AG04449 (cell line): ENCODE data around the gene SMARCA2.

Source experiments
- CTCF ChIA-PET: fragments of 350-600 bp; formaldehyde crosslinking; extraction: SDS; loops from one replicate; lab custom pipeline; 2021; ENCODE audit warnings: antibody characterized with exemption; lab: Yijun Ruan, JAX
- POLR2A ChIA-PET: fragments of 400-600, 350-600 bp; formaldehyde crosslinking; extraction: SDS; loops from one replicate; lab custom pipeline; 2020; ENCODE audit warnings: antibody characterized with exemption, inconsistent platforms; lab: Yijun Ruan, JAX
- DNase-seq: peaks from one replicate; pipeline ENCODE4 v3.0.0-alpha.2; 2010; ENCODE audit warnings: low read depth, low spot score
- H3K4me3 ChIP-seq: 2 replicates; pipeline ENCODE4 v1.5.1; 2011; ENCODE audit warnings: low read depth, mild to moderate bottlenecking, control low read depth, low read length
- CTCF ChIP-seq: IDR thresholded peaks from one replicate; pipeline ENCODE4 v1.5.1; 2011; ENCODE audit warnings: mild to moderate bottlenecking, moderate library complexity, low read length, control low read depth, inconsistent platforms; ENCODE audit not compliant: insufficient read depth; ENCODE audit errors: missing control alignments

The SMARCA2 gene

GRCh38 chr9:2039294-2040180 is 24.4 kb downstream of the SMARCA2 start:
- CTCF ChIA-PET = interaction anchor here (1.5 kb wide), 1 partner anchor 14 kb away, joined by 4 read pairs; no protein-coding TSS in a partner anchor
- no peak for TF ChIP-seq CTCF
- POLR2A ChIA-PET = no interaction called here
- no peak for DNase-seq
- H3K4me3 ChIP-seq = no peak overlapping the region

GRCh38 chr9:2040828-2041227 is 25.7 kb downstream of the SMARCA2 start:
- no peak overlapping the region for H3K4me3 ChIP-seq
- ChIA-PET POLR2A (no interaction called here), CTCF (no interaction called here)
- no peak for DNase-seq
- TF ChIP-seq CTCF = no peak

GRCh38 chr9:2041736-2042135 is 26.6 kb downstream of the SMARCA2 start:
- no peak for DNase-seq
- POLR2A ChIA-PET = no interaction called here
- no peak overlapping the region for H3K4me3 ChIP-seq
- CTCF ChIA-PET = no interaction called here
- no peak for TF ChIP-seq CTCF

- POLR2A ChIA-PET = no interaction called here
- TF ChIP-seq CTCF = no peak
- no peak for DNase-seq
- CTCF ChIA-PET = interaction anchor here (1.3 to 1.7 kb wide), 2 partner anchors 10 to 44 kb away, joined by 3 to 4 read pairs; no protein-coding TSS in a partner anchor
- no peak overlapping the region for H3K4me3 ChIP-seq
Measured at GRCh38 chr9:2043243-2043642, 28.1 kb downstream of the SMARCA2 start.

- TF ChIP-seq CTCF = no peak
- no peak overlapping the region for H3K4me3 ChIP-seq
- POLR2A ChIA-PET = no interaction called here
- CTCF ChIA-PET = interaction anchor here (1.3 to 1.7 kb wide), 2 partner anchors 10 to 43 kb away, joined by 3 to 4 read pairs; no protein-coding TSS in a partner anchor
- no peak for DNase-seq
Measured at GRCh38 chr9:2043881-2044462, 28.8 kb downstream of the SMARCA2 start.

GRCh38 chr9:2047144-2047671 is 32.1 kb downstream of the SMARCA2 start:
- CTCF ChIA-PET = interaction anchor here (1.1 kb wide), 1 partner anchor 15 kb away, joined by 3 read pairs; no protein-coding TSS in a partner anchor
- H3K4me3 ChIP-seq = no peak overlapping the region
- no peak for DNase-seq
- TF ChIP-seq CTCF = no peak
- POLR2A ChIA-PET = no interaction called here
